ENCODE measurements around the gene LRRC8E.
"Not testable (repeated sequence)": the region's sequence is repeated elsewhere in the genome, so short reads cannot be mapped to it uniquely, and the experiment has no call there.

LRRC8E gene

GRCh38 chr19:7921967-7922835 is 33.9 kb downstream of the LRRC8E start:
- DNase-seq: no peak

- DNase-seq: no peak
Measured at GRCh38 chr19:7922836-7923195, 34.5 kb downstream of the LRRC8E start.

- DNase-seq: no peak
Measured at GRCh38 chr19:7923295-7924191, 35.2 kb downstream of the LRRC8E start.

GRCh38 chr19:7924241-7924640 is 35.9 kb downstream of the LRRC8E start:
- DNase-seq: no peak

GRCh38 chr19:7924651-7925170 is 36.4 kb downstream of the LRRC8E start:
- no peak for DNase-seq

DNA sequence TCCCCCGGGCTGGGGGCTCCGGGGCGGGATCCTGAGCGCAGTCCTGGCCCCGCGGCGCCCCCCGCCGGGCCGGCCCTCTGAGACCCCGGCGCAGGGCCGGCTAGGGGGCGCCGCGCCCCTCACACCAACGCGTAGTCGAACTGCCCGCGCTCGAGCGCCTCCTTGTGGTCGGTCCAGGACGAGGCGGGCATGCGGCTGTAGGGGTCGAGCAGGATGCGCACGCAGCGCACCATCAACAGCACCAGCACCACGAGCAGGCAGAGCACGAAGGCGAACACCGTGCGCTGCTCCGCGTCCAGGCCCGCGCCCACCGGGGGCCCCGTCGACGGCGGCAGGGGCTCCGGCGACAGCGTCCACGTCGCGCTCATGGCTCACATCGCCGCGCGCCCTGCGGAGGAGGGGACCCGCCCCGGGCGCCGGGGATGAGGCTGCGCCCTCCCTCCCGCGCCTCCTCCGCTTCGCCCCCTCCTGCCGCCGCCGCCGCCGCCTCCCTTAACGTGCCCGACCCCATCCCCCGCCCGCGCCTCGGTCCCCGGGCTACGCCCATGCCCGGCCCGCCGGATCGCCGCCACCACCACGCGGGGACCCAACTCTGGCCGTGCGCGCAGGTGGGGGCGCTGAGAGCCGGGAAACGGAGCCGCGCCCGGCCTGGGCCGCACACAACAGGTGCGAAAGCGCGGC is 37.0 kb downstream of the LRRC8E start:
- peak; percentile 45 for DNase-seq

DNA sequence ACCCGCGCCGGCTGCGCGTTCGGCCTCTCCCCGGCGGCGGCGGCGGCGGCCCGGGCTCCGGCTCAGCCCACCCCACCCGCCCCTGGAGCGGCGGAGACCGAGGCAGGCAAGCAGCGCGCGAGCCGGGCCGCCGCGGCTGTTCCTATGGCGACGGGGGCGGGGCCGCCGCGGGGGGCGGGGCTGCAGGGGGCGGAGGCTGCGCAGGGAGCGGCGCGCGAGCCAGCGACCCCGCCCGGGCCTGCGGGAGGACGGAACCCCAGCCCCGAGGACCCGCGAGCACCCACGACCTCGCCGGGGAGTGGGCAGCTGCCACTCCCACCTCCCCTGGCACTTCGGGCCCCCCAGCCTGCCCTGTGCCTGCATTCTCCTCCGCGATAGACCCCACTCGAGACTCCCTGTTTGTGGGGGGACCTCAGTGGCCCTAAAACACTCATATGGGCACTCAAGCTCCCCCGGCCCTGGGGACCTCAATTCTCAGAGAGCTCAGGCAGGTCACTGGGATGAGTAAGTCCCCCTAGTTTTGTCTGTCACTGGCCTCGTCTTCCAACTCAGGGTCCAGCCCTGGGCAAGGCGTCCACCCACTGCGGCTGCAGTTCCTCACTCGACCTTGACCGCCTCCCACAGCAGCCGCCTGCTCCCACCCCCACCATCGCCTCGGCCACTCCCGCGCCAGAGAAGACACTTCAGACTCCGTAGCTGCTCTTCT is 37.9 kb downstream of the LRRC8E start, which contains the start of gene CTXN1:
Gene CTXN1, minus strand, starts transcription at position 115 of the 706 bp plus-strand sequence. CDS start 597 bp downstream, outside the sequence.
- no peak for DNase-seq

GRCh38 chr19:7926727-7927604 is 38.7 kb downstream of the LRRC8E start:
- no peak for DNase-seq

- DNase-seq: no peak
Measured at GRCh38 chr19:7927605-7928333, 39.5 kb downstream of the LRRC8E start.

DNA sequence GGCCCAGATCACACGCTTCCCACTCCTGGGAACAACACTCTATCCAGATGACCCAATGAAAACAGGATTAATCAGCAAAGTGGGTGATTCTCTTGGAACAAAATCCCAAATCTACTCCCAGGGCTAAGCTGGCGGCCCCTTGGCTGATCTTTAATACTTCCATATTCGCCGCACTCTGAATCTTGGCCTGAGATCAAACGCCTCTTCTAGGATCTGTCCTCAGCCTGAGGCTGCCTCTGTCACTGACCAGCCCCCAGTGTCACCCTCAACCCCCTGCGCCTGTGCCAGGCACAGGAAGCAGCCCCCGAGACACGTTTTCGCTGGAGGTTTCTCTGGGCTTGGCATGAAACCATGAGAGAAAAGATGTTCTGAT is 40.0 kb downstream of the LRRC8E start:
- no peak for DNase-seq

DNA sequence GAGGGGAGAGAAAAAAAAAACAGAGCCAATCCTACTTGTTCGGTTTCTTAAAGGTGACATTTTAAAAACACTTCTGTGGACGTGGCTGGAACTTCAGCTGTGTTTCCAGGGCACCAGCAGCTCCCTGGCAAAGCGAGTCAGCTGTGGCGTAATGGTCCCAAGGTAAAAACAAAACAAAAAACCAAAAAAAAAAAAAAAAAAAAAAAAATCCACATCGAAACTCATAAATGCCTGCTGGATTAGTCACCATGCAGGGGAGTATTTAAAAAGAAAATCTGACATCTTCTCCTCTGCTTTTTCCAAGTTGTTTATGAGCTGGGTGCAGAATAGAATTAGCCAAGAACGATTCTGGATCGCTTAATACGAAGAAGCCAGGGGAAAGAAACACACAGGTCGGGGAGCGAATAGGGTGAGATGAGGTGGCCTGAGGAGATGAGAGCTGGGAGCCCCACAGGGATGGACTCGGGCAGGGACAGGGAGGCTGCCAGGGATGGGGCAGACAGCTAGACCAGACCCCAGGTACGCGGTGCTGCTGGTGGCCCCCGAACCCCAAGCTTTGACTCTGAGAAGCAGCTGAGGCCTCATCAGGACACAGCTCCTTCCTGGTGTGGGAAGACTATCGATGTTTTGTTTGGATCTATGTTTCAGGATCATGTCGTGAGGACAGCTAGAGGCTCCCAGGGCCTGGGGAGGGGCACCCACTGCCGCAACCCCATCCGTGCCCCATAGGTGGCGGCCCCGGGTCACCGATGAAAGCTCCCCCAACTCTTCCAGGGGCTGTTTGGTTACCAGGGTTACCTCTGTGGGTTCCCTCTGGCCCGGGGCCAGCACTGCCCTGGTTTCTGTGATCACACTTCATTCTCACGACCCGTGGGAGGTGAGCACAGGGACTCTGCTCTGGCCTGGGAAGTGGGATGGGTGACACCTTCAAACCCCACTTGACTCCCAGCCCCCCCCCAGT is 40.7 kb downstream of the LRRC8E start:
- no peak for DNase-seq

DNA sequence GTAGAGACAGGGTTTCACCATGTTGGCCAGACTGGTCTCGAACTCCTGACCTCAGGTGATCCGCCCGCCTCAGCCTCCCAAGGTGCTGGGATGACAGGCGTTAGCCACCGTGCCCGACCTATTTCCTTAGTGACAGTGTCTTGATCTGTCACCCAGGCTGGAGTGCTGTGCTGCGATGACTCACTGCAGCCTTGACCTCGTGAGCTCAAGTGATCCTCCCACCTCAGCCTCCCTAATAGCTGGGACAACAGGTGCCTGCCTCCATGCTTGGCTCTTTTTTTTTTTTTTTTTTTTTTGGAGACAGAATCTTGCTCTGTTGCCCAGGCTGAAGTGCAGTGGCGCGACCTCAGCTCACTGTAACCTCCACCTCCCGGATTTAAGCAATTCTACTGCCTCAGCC is 41.7 kb downstream of the LRRC8E start:
- DNase-seq: not testable (repeated sequence)

DNA sequence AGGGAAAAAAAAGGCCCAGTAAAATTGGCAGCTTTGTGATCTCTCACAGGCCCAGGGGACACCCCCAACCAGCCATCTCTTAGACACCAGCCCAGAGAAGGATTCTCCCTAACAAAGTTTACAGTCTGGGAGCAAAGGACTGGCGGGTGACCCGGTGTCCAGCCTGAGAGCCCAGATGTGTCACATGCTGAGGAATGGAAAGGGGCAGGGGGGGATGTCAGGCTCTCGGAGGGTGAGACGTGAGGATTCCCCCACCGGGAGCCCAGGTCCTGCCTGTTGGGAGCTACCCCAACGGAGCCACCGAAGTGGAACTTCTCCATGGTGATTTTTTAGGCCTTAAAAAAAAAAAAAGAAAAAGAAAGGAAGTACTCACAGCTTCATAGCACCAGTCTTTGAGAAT is 42.5 kb downstream of the LRRC8E start:
- no peak for DNase-seq

DNA sequence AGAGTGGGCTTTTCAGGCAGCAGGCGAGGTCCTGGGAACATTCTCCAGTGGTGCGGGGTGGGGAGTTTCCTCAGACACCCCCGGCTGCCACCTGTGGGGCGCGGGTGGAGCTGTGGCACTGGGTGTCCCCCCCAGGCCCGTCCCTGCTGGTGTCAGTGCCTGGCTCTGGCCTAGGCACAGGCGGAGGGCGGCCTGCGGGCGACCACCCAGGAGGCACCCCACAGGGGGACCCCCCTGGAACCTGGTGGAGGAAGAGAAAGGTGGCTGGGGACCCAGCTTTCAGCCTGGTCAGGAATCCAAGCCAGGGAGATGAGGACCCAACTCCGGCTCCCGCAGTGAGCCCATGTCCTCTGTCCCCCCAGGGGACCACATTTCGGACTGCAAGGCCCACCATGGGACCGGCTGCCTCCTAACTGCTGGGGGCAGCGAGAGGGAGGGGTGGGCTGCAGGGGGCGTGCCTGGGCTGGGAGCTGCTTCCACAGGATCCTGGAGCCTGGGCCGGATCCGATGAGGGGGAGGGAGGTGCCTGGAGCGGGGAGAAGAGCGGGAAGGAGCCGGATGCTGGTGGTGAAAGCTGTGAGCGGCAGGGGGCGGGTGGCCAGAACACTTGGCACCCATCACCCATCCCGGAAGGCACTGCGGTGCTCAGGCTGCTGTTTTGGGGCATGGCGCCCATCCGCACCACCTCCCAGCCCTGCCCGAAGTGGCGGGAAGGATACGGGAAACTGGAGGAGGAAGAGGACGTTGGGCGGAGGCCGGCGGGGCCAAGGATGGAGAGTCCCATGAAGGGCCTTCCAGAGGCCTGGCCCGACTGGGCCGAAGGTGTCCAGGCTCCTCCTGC is 43.1 kb downstream of the LRRC8E start:
- no peak for DNase-seq

DNA sequence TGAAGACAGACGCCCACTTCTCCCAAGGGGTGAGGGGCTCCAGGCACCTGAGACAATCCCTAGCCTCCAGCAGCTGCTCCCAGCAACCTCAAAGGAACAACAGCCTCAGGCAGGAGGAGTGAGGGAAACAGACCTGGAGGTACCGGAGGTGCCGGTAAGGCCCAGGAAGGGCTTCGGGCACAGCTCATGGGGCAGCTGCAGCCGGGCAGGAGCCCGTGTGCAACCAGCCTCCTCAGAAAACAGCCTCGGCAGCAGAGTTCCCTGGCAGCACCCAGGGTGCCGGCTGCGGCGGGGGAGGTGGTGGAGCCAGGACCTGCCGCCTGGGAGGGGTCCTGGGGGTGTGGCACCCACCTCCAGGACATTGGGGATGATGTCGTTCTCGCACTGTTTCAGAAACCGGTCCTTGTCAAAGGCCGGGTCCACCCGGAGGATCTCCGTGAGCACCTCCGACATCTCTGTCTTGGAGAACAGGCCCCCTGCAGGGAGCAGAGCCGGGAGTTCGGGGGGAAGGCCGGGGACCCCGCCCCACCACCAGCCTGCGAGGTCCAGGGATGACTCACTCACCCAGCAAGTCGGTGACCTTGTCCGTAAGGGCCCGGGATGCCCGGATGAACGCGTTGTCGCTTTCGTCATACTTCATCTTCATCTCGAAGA is 44.1 kb downstream of the LRRC8E start:
- DNase-seq: no peak

DNA sequence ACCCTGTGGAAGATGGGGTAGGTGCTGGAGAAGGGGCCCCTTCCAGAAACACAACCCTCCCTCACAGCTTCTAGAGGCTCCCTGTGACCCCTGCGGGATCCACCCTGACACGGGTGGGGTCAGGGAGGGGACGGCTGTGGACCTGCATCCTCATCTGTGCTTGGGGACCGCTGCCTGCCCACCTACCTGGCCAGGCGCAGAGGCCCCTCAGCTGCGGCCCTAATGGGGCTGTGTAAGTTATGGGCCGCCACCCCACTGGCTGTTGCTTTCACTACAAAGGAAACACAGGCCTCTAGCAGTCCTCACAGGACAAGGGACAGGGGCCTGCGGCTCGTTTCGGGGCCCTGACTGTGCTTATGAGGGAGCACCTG is 44.6 kb downstream of the LRRC8E start:
- DNase-seq: no peak

DNA sequence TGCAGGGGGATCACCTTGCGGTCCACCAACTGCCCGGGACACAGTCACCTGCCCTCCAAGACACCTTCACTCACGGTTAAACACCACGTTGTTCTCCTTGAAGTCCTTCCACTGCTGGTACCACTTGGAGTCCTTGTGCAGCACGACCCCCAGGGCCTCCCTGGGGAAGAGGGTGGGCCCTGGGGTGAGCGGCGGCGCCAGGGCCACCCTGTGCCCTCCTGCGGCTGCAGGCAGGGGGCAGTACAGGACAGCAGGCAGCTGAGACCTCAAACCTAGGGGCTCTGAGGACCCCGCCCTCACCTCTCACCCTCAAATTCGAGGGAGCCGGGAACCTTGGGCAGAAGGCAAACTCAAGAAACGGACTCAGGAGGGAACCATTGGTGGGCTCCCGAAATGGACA is 45.1 kb downstream of the LRRC8E start:
- DNase-seq: no peak

All from NCI-H446 treated with DMSO at 0.1 percent for 48 hours (cell line).